ENCODE results near the gene FREM3.

DNA sequence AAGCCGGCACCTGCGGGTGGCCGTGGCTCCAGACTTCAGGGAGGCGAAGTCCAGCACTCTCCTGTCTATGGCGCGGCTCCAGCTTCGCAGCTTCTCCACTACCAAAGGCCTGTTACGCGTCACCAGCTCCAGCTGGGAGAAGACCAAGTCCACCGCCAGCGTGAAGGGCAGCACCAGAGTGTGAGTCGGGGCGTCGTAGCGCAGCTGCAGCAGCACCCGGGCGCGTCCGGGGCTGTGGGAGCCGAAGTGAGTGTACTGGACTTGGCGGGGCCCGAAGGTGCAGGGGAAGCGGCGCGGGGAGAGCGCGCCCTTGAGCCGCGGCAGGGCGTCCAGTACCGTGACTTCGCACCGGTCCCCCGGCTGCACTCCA is 444 bp downstream of the FREM3 start:
- no peak for TF ChIP-seq POLR2A (IDR thresholded peaks at IDR 0.05)
- TF ChIP-seq, protein P1, sequence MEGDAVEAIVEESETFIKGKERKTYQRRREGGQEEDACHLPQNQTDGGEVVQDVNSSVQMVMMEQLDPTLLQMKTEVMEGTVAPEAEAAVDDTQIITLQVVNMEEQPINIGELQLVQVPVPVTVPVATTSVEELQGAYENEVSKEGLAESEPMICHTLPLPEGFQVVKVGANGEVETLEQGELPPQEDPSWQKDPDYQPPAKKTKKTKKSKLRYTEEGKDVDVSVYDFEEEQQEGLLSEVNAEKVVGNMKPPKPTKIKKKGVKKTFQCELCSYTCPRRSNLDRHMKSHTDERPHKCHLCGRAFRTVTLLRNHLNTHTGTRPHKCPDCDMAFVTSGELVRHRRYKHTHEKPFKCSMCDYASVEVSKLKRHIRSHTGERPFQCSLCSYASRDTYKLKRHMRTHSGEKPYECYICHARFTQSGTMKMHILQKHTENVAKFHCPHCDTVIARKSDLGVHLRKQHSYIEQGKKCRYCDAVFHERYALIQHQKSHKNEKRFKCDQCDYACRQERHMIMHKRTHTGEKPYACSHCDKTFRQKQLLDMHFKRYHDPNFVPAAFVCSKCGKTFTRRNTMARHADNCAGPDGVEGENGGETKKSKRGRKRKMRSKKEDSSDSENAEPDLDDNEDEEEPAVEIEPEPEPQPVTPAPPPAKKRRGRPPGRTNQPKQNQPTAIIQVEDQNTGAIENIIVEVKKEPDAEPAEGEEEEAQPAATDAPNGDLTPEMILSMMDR (IDR thresholded peaks at IDR 0.05) = no peak
